ENCODE data around the gene CAPZB. TPM values are rescaled to one million over a fixed set of nuclear protein-coding genes. Genes with fewer than 3 reads are reported as not detected.

The CAPZB gene
- total RNA-seq, 1 experiment from 2014 or later = 348 TPM

DNA sequence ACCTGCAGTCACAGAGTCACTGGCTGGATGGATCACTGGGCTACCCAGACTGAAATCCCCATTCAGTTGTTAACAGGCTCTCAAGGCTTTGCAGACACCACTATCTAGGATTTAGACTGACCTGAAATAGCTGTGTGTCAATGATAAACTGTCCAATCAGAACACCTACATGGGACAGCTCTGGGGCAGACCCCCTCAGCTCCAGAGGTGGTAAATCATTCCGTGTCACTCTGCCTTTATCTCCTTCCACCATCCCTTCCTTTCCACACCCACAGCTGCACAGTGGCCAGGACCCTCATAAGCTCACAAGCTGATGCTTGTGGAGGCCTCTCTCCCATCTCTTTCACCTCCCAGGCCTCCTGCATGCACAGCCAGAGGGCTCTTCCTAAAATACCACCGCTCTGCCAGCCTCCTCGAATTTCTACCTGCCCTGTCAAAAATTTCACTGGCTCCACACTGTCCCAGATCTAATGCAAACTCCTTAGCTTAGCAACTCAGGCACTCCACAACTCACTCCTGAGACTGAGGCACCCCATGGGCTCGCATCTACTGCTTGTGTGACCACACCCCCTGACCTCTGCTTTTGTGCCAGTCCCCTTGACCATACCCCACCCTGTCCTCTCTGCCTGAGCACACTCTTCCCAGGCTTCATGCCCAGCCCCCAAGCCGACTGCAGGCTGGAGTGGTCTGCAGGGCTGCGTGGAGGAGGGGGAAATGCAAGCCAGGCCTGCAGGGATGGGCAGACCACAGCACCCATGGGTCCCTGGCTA, 5.8 kb downstream of the CAPZB start:
- Histone ChIP-seq H3K23me2 (ENCODE audit: insufficient read length, low read depth, low read length, poor library complexity, severe bottlenecking) (peaks cover 4% of the 10 kb centered on the region), H3K18ac (ENCODE audit: insufficient read length, low read depth, low read length) (no peak overlapping the region), H3K27me3 (ENCODE audit: insufficient read depth, low read length) (no peaks in the 10 kb centered on the region), H2BK20ac (ENCODE audit: low read depth, low read length, poor library complexity, severe bottlenecking) (no peak overlapping the region), H3K9ac (ENCODE audit: extremely low read depth, insufficient read length, low read length) (no peak overlapping the region), H2BK120ac (ENCODE audit: low read depth, low read length, poor library complexity, severe bottlenecking) (no peak overlapping the region), H3K14ac (ENCODE audit: insufficient read depth, low read length) (no peak overlapping the region; the same call in 1 of the 2 replicates), H2AFZ (ENCODE audit: low read length) (no peak overlapping the region), H3K56ac (ENCODE audit: insufficient read length, low read depth, low read length) (no peak overlapping the region), H2AK5ac (ENCODE audit: insufficient read length, low read length) (no peak overlapping the region), H2BK5ac (ENCODE audit: insufficient read length, low read length) (no peak overlapping the region), H3K4me2 (ENCODE audit: insufficient read depth, insufficient read length, low read length) (no peak overlapping the region), H3T11ph (ENCODE audit: low read length) (no peak overlapping the region), H3K79me1 (ENCODE audit: insufficient read depth, low read depth, low read length, poor library complexity, severe bottlenecking) (peaks cover 16% of the 10 kb centered on the region), H4K8ac (replicated peaks; ENCODE audit: insufficient read length, low read depth, low read length) (no peak overlapping the region), H3K79me2 (ENCODE audit: insufficient read depth, low read length) (peaks cover 93% of the 10 kb centered on the region), H2BK12ac (ENCODE audit: insufficient read length, low read depth, low read length) (no peak overlapping the region), H3K23ac (ENCODE audit: insufficient read length, low read depth, low read length) (no peak overlapping the region), H3K4me1 (ENCODE audit: insufficient read depth, low read length) (peaks cover 38% of the 10 kb centered on the region), H4K20me1 (ENCODE audit: control insufficient read depth, insufficient read depth, insufficient read length) (no peaks in the 10 kb centered on the region), H4K91ac (ENCODE audit: insufficient read length, low read depth, low read length) (no peak overlapping the region), H2BK15ac (ENCODE audit: low read depth, low read length) (no peak overlapping the region), H3K9me3 (ENCODE audit: control insufficient read depth, low read depth, low read length) (no peaks in the 10 kb centered on the region), H3K4ac (ENCODE audit: low read depth, low read length) (no peak overlapping the region), H3K27ac (ENCODE audit: insufficient read length, low read depth, low read length) (no peak overlapping the region), H4K5ac (ENCODE audit: insufficient read length, low read depth, low read length) (no peak overlapping the region)
- peak overlapping the region in 1 of 2 experiments; percentile 54; a peak in 3 of 5 replicates for H3K4me3 Mint-ChIP-seq
- WGBS (ENCODE audit: extremely low coverage, insufficient read length, low lambda C conversion rate) = no CpG with 5 or more reads among the region's 6 CpGs
- peak overlapping the region in 2 of 3 experiments; percentile 0 to 7; a peak in 3 of 7 replicates for H3K27ac Mint-ChIP-seq
- TF ChIP-seq, protein P1, sequence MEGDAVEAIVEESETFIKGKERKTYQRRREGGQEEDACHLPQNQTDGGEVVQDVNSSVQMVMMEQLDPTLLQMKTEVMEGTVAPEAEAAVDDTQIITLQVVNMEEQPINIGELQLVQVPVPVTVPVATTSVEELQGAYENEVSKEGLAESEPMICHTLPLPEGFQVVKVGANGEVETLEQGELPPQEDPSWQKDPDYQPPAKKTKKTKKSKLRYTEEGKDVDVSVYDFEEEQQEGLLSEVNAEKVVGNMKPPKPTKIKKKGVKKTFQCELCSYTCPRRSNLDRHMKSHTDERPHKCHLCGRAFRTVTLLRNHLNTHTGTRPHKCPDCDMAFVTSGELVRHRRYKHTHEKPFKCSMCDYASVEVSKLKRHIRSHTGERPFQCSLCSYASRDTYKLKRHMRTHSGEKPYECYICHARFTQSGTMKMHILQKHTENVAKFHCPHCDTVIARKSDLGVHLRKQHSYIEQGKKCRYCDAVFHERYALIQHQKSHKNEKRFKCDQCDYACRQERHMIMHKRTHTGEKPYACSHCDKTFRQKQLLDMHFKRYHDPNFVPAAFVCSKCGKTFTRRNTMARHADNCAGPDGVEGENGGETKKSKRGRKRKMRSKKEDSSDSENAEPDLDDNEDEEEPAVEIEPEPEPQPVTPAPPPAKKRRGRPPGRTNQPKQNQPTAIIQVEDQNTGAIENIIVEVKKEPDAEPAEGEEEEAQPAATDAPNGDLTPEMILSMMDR (conservative IDR thresholded peaks at IDR 0.05) = no peak
- peaks cover 66 to 67% of the 10 kb centered on the region in 2 experiments for H3K4me1 Mint-ChIP-seq
- no peak for DNase-seq
- H3K36me3 Mint-ChIP-seq (ENCODE audit: insufficient read depth in 1 of 3, low read depth in 3 of 3) = peaks cover 14 to 30% (median 30%) of the 10 kb centered on the region in 3 experiments; a peak in 6 of 7 replicates
- H3K27me3 Mint-ChIP-seq (ENCODE audit: low read depth) = no peaks in the 10 kb centered on the region
- no peaks in the 10 kb centered on the region for H3K9me3 Mint-ChIP-seq

Data from H9 (cell line).